Measurements from ENCODE around the gene AIRE. TPM values are rescaled to one million over a fixed set of nuclear protein-coding genes. Genes with fewer than 3 reads are reported as not detected.

AIRE gene
- total RNA-seq, 6 experiments from 2014 or later: 0.05 to 0.12 TPM; not detected in 4

GRCh38 chr21:44332383-44332782, 46.7 kb downstream of the AIRE start:
- H3K36me3 Mint-ChIP-seq (ENCODE audit: low read depth): no peaks in the 10 kb centered on the region
- TF ChIP-seq, protein P1, sequence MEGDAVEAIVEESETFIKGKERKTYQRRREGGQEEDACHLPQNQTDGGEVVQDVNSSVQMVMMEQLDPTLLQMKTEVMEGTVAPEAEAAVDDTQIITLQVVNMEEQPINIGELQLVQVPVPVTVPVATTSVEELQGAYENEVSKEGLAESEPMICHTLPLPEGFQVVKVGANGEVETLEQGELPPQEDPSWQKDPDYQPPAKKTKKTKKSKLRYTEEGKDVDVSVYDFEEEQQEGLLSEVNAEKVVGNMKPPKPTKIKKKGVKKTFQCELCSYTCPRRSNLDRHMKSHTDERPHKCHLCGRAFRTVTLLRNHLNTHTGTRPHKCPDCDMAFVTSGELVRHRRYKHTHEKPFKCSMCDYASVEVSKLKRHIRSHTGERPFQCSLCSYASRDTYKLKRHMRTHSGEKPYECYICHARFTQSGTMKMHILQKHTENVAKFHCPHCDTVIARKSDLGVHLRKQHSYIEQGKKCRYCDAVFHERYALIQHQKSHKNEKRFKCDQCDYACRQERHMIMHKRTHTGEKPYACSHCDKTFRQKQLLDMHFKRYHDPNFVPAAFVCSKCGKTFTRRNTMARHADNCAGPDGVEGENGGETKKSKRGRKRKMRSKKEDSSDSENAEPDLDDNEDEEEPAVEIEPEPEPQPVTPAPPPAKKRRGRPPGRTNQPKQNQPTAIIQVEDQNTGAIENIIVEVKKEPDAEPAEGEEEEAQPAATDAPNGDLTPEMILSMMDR (IDR thresholded peaks at IDR 0.05): peak; percentile 34; the same call in 1 of the 2 replicates
- no peak overlapping the region for H3K27ac Mint-ChIP-seq
- peaks cover 13% of the 10 kb centered on the region for H3K27me3 Mint-ChIP-seq (ENCODE audit: insufficient read depth)
- no peak for DNase-seq
- no peak overlapping the region for H3K4me3 Mint-ChIP-seq
- no peaks in the 10 kb centered on the region for H3K9me3 Mint-ChIP-seq
- H3K4me1 Mint-ChIP-seq (ENCODE audit: low read depth): peaks cover 5% of the 10 kb centered on the region

- no peak for DNase-seq
- TF ChIP-seq, protein P1 (IDR thresholded peaks at IDR 0.05): no peak
- Mint-ChIP-seq H3K27me3 (ENCODE audit: insufficient read depth) (peaks cover 12% of the 10 kb centered on the region), H3K36me3 (ENCODE audit: low read depth) (no peaks in the 10 kb centered on the region), H3K27ac (no peak overlapping the region), H3K4me1 (ENCODE audit: low read depth) (peaks cover 11% of the 10 kb centered on the region), H3K4me3 (no peak overlapping the region), H3K9me3 (no peaks in the 10 kb centered on the region)
Measured at GRCh38 chr21:44332965-44333364, 47.3 kb downstream of the AIRE start.

DNA sequence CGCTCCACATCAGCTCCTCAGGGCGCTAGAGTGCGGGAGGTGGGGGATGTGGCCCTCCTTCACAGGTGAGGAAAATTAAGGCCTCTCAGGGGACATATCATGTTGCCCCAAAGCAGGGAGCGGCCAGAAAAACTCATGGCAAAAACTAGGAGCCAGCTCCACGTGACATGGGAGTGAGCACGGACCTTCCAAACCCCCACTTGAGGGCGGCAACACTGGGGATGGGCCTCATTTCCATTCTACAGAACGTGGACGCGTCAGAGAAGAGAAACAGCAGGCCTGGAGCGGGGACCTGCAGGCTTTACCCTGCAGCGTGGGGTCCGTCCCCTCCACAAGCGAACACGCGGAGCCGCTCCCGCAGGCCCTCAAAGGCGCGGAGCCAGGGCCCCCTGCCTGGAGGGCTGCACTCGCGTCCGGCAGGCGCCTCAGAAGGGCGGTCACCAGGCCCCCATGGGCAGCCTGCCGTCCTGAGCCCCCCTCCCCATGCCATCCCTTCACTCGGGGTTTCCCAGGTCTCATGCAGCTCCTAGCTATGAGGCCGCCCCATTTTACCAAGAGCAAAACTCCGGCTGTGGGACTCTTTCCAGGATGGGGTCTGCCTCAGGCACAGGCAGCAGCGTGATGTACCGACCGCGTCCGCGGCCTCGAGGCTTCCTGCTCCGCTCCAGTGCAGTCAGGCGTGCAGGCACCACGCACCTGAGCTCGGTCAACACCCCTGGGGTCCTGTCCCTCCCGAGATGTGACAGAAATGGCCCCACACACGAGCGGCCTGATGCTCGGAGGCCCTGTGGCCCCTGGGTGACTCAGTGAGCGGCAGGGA, 48.0 kb downstream of the AIRE start:
- Mint-ChIP-seq H3K27me3 (ENCODE audit: insufficient read depth) (peaks cover 12% of the 10 kb centered on the region), H3K9me3 (no peaks in the 10 kb centered on the region), H3K4me3 (no peak overlapping the region), H3K36me3 (ENCODE audit: low read depth) (no peaks in the 10 kb centered on the region), H3K27ac (no peak overlapping the region), H3K4me1 (ENCODE audit: low read depth) (peaks cover 15% of the 10 kb centered on the region)
- DNase-seq: no peak
- TF ChIP-seq, protein P1 (IDR thresholded peaks at IDR 0.05): no peak

- no peaks in the 10 kb centered on the region for H3K9me3 Mint-ChIP-seq
- H3K27me3 Mint-ChIP-seq (ENCODE audit: insufficient read depth): peaks cover 7% of the 10 kb centered on the region
- H3K27ac Mint-ChIP-seq: no peak overlapping the region
- H3K4me1 Mint-ChIP-seq (ENCODE audit: low read depth): peaks cover 17% of the 10 kb centered on the region
- TF ChIP-seq, protein P1 (IDR thresholded peaks at IDR 0.05): no peak
- H3K36me3 Mint-ChIP-seq (ENCODE audit: low read depth): no peaks in the 10 kb centered on the region
- no peak for DNase-seq
- no peak overlapping the region for H3K4me3 Mint-ChIP-seq
Measured at GRCh38 chr21:44334329-44335030, 48.8 kb downstream of the AIRE start.

DNA sequence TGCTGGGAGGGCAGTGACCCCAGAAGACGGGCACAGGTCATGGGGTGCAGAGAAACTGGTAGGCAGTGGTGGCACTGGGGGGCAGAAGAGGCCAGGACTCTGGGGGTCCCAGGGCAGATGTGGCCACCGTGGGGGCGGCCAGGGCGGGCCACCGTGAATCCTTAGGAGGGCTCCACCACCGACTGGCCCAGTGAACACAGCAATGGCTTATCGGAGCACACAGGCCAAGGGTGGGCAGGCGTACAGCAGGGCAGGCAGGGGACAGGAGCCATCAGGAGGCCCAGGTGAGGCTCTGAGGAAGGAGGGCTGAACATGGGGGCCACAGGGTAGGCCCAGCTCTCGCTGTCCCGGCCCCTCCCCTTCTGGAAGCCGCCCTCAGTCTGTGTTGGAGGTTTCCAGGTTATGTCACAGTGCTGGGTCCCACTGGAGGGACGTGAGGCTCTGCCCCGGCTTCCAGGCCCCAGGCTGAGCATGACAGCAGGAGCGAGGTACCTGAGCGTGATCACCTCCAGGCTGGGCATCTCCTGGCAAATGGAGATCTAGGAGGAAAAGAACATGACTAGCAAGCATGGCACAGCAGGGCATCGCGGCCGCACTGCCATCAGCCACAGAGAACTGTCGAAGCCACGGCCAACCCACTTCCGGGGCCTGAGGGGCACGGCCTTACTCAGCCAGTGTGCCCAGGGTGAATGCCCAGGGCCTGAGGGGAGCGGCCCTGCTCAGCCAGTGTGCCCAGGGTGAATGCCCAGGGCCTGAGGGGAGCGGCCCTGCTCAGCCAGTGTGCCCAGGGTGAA, 49.8 kb downstream of the AIRE start:
- Mint-ChIP-seq H3K27ac (no peak overlapping the region), H3K27me3 (ENCODE audit: insufficient read depth) (peaks cover 6% of the 10 kb centered on the region), H3K4me1 (ENCODE audit: low read depth) (peaks cover 27% of the 10 kb centered on the region), H3K9me3 (no peaks in the 10 kb centered on the region), H3K36me3 (ENCODE audit: low read depth) (no peaks in the 10 kb centered on the region), H3K4me3 (no peak overlapping the region)
- TF ChIP-seq, protein P1 (IDR thresholded peaks at IDR 0.05): no peak
- DNase-seq: no peak

All from HFFc6 (cell line).